Loucy (cell line): ENCODE results near the gene PKIB.

Experiments
- CTCF ChIP-seq: fragments of 200-600 bp; sonication (generic); conservative IDR thresholded peaks from 2 replicates; pipeline ENCODE4 v1.5.1; 2014; ENCODE audit warnings: mild to moderate bottlenecking, antibody characterized with exemption, low read length
- EZH2phosphoT487 ChIP-seq: fragments of 200-600 bp; IDR thresholded peaks from 2 replicates; pipeline ENCODE4 v1.6.1; 2018; ENCODE audit warnings: antibody characterized with exemption, mild to moderate bottlenecking, moderate library complexity, borderline replicate concordance

- no peak for TF ChIP-seq CTCF
- no peak for TF ChIP-seq EZH2phosphoT487
These were observed 126.0 kb downstream of the PKIB start for GRCh38 chr6:122736163-122736562.
